SK-N-SH (cell line): ENCODE results near the gene RAB26. TPM values are rescaled to one million over a fixed set of nuclear protein-coding genes. Genes with fewer than 3 reads are reported as not detected.
"Not testable (repeated sequence)": the region's sequence is repeated elsewhere in the genome, so short reads cannot be mapped to it uniquely, and the experiment has no call there.

Experiments
- CTCF ChIA-PET: fragments of 300-600, 350-600 bp; formaldehyde crosslinking; extraction: SDS; loops from one replicate; lab custom pipeline; 2021; lab: Yijun Ruan, JAX
- POLR2A ChIA-PET: fragments of 350-600 bp; sonication (Branson Sonifier 250); formaldehyde crosslinking; extraction: SDS; loops from one replicate; lab custom pipeline; 2020; ENCODE audit warnings: antibody characterized with exemption, inconsistent platforms; lab: Yijun Ruan, JAX
- DNase-seq: peaks from one replicate; pipeline ENCODE4 v3.0.0; 2012
- H2AFZ ChIP-seq: fragments of 200-600 bp; sonication (generic); 2 replicates; pipeline ENCODE4 v1.8.1; 2016; ENCODE audit warnings: antibody characterized with exemption, mild to moderate bottlenecking, low read depth
- H3F3A ChIP-seq: fragments of 200-600 bp; sonication (generic); replicated peaks from 2 replicates; pipeline ENCODE3; 2016; ENCODE audit warnings: antibody characterized with exemption, mild to moderate bottlenecking; ENCODE audit not compliant: insufficient read depth
- H3K27ac ChIP-seq, 2 experiments: fragments of 200-500 bp in 1 of 2; fragments of 200-600 bp in 1 of 2; sonication (Bioruptor generic) in 1 of 2; sonication (generic), shearing (Covaris generic) in 1 of 2; 2 replicates each; pipeline versions ENCODE4 v1.5.1 to v1.6.1; 2014 to 2016; ENCODE audit warnings: low read depth in 2 of 2, inconsistent platforms in 1 of 2, low read length in 1 of 2, mild to moderate bottlenecking in 1 of 2, mixed read lengths in 1 of 2
- H3K27me3 ChIP-seq: fragments of 200-600 bp; sonication (generic), shearing (Covaris generic); 2 replicates; pipeline ENCODE4 v1.6.1; 2016; ENCODE audit warnings: mixed run types; ENCODE audit not compliant: insufficient read depth
- H3K36me3 ChIP-seq, 2 experiments: fragments of 200-500 bp in 1 of 2; fragments of 200-600 bp in 1 of 2; sonication (Bioruptor generic) in 1 of 2; sonication (generic) in 1 of 2; replicated peaks in 1 of 2; 2 replicates each; pipeline versions ENCODE3 to v1.5.1; 2014 to 2016; ENCODE audit warnings: low read length in 1 of 2, mild to moderate bottlenecking in 1 of 2; ENCODE audit not compliant: insufficient read depth in 2 of 2, control insufficient read depth in 1 of 2
- H3K4me1 ChIP-seq, 2 experiments: fragments of 200-500 bp in 1 of 2; fragments of 200-600 bp in 1 of 2; sonication (Bioruptor generic) in 1 of 2; sonication (generic), shearing (Covaris generic) in 1 of 2; 2 replicates each; pipeline versions ENCODE4 v1.5.1 to v1.6.1; 2014 to 2016; ENCODE audit warnings: low read depth in 1 of 2, low read length in 1 of 2, mixed run types in 1 of 2; ENCODE audit not compliant: insufficient read depth in 2 of 2, control insufficient read depth in 1 of 2
- H3K4me2 ChIP-seq: fragments of 200-600 bp; sonication (generic), shearing (Covaris generic); 2 replicates; pipeline ENCODE4 v1.6.1; 2017; ENCODE audit warnings: mixed run types
- H3K4me3 ChIP-seq, 2 experiments: fragments of 200-500 bp in 1 of 2; fragments of 200-600 bp in 1 of 2; sonication (Bioruptor generic) in 1 of 2; sonication (generic), shearing (Covaris generic) in 1 of 2; 2 replicates each; pipeline versions ENCODE4 v1.5.1 to v1.8.1; 2014 to 2016; ENCODE audit warnings: low read depth in 2 of 2, inconsistent platforms in 1 of 2, low read length in 1 of 2, mild to moderate bottlenecking in 1 of 2, mixed read lengths in 1 of 2, moderate library complexity in 1 of 2
- H3K79me2 ChIP-seq: fragments of 200-600 bp; sonication (generic); 2 replicates; pipeline ENCODE4 v1.8.1; 2017; ENCODE audit warnings: mild to moderate bottlenecking; ENCODE audit not compliant: insufficient read depth
- H3K9ac ChIP-seq: fragments of 200-600 bp; sonication (generic); 2 replicates; pipeline ENCODE4 v1.6.1; 2017; ENCODE audit warnings: mixed run types
- H3K9me2 ChIP-seq: fragments of 200-600 bp; sonication (generic); 2 replicates; pipeline ENCODE4 v1.6.1; 2017; ENCODE audit warnings: mixed run types
- H3K9me3 ChIP-seq: fragments of 200-600 bp; sonication (generic); 2 replicates; pipeline ENCODE4 v1.6.1; 2017; ENCODE audit warnings: mixed run types, mild to moderate bottlenecking, moderate library complexity
- H4K20me1 ChIP-seq: fragments of 200-600 bp; sonication (generic); 2 replicates; pipeline ENCODE4 v1.6.1; 2017; ENCODE audit warnings: mild to moderate bottlenecking, mixed run types; ENCODE audit not compliant: insufficient read depth
- FOSL2 ChIP-seq: IDR thresholded peaks from 2 replicates; pipeline ENCODE4 v1.4.0; 2012; ENCODE audit warnings: low read depth, mild to moderate bottlenecking, moderate library complexity, borderline replicate concordance
- FOXM1 ChIP-seq: IDR thresholded peaks from 2 replicates; pipeline ENCODE4 v1.4.0; 2012; ENCODE audit warnings: low read depth, mild to moderate bottlenecking
- RFX5 ChIP-seq: IDR thresholded peaks from 2 replicates; pipeline ENCODE4 v1.6.1; 2012; ENCODE audit warnings: mild to moderate bottlenecking, improper control_type of control experiment, low read length
- WGBS: methylation state at CpG from one replicate; pipeline ENCODE4 v1.1.6; 2017; ENCODE audit warnings: low lambda C conversion rate; 5-methylcytosine and 5-hydroxymethylcytosine counted together
- polyA plus RNA-seq, 3 experiments: library from polyadenylated mRNA; depleted of rRNA; stranded (reverse); fragments of >200 nt; gene quantifications; 2 replicates each; pipeline ENCODE4 v1.2.3, GENCODE V29; 2012
- TF ChIP-seq, protein P1 (sequence below): IDR thresholded peaks from 2 replicates; pipeline ENCODE4 v1.4.0; 2012; ENCODE audit warnings: low read depth
- TF ChIP-seq, protein P2 (sequence below): IDR thresholded peaks from 2 replicates; pipeline ENCODE4 v1.4.0; 2012; ENCODE audit warnings: low read depth, borderline replicate concordance
- TF ChIP-seq, protein P3 (sequence below): IDR thresholded peaks from 2 replicates; pipeline ENCODE4 v1.4.0; 2012; ENCODE audit warnings: low read depth, borderline replicate concordance
- TF ChIP-seq, protein P4 (sequence below): IDR thresholded peaks from 2 replicates; pipeline ENCODE4; 2012

The RAB26 gene
- polyA plus RNA-seq, 1 of the 3 experiments (the other 2 are of a cell fraction) = 14.3 TPM

DNA sequence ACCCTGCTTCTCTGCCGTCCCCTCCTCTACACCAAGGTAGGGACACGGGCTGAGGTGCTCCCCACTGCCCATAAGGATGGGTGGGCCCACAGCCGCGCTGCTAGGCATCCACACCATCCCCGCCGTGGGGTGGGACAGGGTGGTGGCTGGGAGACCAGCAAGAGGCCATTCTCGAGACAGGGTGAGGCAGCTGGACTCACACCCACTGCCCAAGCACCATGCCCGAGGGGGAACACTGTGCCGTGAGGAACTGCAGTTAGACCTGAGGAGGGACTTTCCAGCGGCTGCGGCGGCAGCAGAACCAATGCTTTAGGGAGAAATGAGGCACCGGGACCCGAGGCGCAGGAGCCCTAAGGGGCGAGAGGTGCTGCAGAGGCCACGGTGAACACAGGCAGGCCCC lies 26.0 kb upstream of the RAB26 start:
- no peaks in the 10 kb centered on the region for H3K27me3 ChIP-seq
- POLR2A ChIA-PET = interaction anchor here (1.5 kb wide), 1 partner anchor 33 kb away, joined by 5 read pairs; the partner anchor contains the start of gene TRAF7
- H3K79me2 ChIP-seq = peaks cover 75% of the 10 kb centered on the region
- H3K36me3 ChIP-seq = no peaks in the 10 kb centered on the region
- H3K9ac ChIP-seq = no peak overlapping the region
- CTCF ChIA-PET = interaction anchor here (1.1 to 1.7 kb wide), 2 partner anchors 17 to 18 kb away, joined by 3 to 16 read pairs; no protein-coding TSS in a partner anchor
- H3K4me3 ChIP-seq = no peak overlapping the region
- H3K27ac ChIP-seq = peak overlapping the region in 1 of 2 experiments; percentile 82; a peak in 2 of 4 replicates
- H3K4me2 ChIP-seq = no peak overlapping the region
- whole genome bisulfite sequencing = 87% methylated on average over 11 of the region's 17 CpGs
- H3K9me2 ChIP-seq = no peaks in the 10 kb centered on the region
- H2AFZ ChIP-seq = no peak overlapping the region
- H3K4me1 ChIP-seq = peaks cover 26 to 57% of the 10 kb centered on the region in 2 experiments; a peak in 3 of 4 replicates
- peaks cover 15% of the 10 kb centered on the region for H4K20me1 ChIP-seq
- H3F3A ChIP-seq = peaks cover 7% of the 10 kb centered on the region
- H3K9me3 ChIP-seq = no peaks in the 10 kb centered on the region
- no peak for DNase-seq
- TF ChIP-seq FOSL2 (no peak), RFX5 (no peak), FOXM1 (no peak)
- TF ChIP-seq, protein P1, sequence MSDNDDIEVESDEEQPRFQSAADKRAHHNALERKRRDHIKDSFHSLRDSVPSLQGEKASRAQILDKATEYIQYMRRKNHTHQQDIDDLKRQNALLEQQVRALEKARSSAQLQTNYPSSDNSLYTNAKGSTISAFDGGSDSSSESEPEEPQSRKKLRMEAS = no peak
- TF ChIP-seq, protein P2, sequence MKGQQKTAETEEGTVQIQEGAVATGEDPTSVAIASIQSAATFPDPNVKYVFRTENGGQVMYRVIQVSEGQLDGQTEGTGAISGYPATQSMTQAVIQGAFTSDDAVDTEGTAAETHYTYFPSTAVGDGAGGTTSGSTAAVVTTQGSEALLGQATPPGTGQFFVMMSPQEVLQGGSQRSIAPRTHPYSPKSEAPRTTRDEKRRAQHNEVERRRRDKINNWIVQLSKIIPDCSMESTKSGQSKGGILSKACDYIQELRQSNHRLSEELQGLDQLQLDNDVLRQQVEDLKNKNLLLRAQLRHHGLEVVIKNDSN = no peak
- TF ChIP-seq, protein P3, sequence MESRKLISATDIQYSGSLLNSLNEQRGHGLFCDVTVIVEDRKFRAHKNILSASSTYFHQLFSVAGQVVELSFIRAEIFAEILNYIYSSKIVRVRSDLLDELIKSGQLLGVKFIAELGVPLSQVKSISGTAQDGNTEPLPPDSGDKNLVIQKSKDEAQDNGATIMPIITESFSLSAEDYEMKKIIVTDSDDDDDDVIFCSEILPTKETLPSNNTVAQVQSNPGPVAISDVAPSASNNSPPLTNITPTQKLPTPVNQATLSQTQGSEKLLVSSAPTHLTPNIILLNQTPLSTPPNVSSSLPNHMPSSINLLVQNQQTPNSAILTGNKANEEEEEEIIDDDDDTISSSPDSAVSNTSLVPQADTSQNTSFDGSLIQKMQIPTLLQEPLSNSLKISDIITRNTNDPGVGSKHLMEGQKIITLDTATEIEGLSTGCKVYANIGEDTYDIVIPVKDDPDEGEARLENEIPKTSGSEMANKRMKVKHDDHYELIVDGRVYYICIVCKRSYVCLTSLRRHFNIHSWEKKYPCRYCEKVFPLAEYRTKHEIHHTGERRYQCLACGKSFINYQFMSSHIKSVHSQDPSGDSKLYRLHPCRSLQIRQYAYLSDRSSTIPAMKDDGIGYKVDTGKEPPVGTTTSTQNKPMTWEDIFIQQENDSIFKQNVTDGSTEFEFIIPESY = no peak
- TF ChIP-seq, protein P4, sequence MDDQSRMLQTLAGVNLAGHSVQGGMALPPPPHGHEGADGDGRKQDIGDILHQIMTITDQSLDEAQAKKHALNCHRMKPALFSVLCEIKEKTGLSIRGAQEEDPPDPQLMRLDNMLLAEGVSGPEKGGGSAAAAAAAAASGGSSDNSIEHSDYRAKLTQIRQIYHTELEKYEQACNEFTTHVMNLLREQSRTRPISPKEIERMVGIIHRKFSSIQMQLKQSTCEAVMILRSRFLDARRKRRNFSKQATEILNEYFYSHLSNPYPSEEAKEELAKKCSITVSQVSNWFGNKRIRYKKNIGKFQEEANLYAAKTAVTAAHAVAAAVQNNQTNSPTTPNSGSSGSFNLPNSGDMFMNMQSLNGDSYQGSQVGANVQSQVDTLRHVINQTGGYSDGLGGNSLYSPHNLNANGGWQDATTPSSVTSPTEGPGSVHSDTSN = no peak

DNA sequence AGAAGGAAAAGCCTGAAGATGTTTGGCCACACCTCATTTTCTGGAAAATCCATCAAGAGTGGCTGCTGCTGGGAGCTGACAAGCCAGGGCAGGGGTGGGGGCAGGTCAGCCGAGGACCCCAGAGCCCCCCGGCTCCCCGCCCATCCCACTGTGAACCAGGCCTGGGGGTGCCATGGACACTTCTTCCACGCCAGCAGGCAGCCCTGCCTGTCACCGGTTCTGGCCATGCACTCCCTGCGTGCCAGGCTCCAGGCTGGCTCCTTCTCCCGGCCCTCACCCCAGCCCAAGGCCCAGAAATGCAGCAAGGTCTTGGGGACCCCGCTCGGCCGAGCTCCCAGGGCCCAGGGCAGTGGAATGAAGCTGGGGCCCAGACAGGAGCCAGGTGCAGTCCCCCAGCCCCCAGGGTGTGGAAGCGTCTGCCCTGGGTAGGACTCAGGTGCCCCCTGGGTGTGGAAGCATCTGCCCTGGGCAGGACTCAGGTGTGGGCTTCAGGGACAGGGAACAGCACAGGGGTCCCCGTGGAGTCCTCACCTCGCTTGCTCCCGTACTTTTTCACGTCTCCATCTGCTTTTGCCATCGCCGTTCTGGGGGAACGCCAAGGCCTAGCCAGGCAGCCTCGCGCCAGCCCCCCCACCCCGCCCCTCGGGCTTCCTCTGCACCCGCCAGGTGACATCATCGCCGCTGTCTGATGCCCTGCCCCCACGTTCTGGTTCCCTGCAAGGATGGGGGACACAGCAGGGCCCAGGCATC lies 25.3 kb upstream of the RAB26 start:
- H3K9me3 ChIP-seq, POLR2A ChIA-PET, H3K9ac ChIP-seq, H3K9me2 ChIP-seq, H3K36me3 ChIP-seq, H3K27me3 ChIP-seq, H3K4me2 ChIP-seq, H2AFZ ChIP-seq, H3F3A ChIP-seq, H3K4me3 ChIP-seq, DNase-seq: not testable (repeated sequence)
- Histone ChIP-seq H3K4me1 (peaks cover 28 to 60% of the 10 kb centered on the region in 2 experiments; a peak in 3 of 4 replicates), H3K79me2 (peaks cover 77% of the 10 kb centered on the region), H4K20me1 (peaks cover 15% of the 10 kb centered on the region), H3K27ac (peak overlapping the region in 1 of 2 experiments; percentile 98; a peak in 2 of 4 replicates)
- CTCF ChIA-PET = interaction anchor here (0.5 kb wide), 1 partner anchor 18 kb away, joined by 4 read pairs; no protein-coding TSS in a partner anchor
- WGBS = 40% methylated on average over 4 of the region's 26 CpGs

DNA sequence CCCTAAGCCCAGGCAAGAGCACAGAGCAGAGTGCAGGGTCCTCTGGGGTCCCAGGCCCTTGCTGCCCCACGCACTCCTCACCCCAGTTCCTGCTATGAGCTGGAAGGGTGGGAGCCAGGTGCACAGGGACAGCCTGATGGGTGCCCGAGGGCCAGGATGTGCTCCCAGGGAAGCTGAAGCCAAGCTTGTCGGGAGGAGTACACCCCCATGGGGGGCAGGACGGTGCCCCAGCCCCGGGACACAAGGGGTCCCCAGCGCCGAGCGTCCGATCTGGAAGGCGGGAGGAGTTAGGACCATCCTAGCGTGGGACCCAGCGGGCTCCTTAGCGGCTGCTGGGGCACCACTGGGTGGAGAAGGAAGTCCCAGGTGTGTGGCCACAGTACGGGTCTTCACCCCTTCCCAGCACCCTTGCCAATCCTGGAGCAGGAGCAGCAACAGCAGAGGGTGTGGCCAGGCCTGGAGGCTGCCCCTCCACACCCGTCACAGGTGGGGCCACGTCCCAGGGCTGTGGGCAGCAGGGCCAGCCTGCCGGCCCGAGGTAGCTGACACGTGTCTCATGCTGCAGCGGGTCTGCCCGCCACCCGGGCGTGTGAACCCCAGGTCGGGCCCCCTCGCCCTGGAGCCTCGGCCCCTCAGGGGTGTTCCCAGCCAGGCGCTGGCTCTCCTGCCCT lies 24.6 kb upstream of the RAB26 start:
- Histone ChIP-seq H3K27ac (peak overlapping the region; percentile 84 to 98), H3K79me2 (peaks cover 80% of the 10 kb centered on the region), H3K9ac (peak overlapping the region; percentile 79; the same call in 1 of the 2 replicates), H3K4me3 (peak overlapping the region; percentile 16 to 27; a peak in 1 of 4 replicates), H4K20me1 (peaks cover 15% of the 10 kb centered on the region), H3F3A (peaks cover 12% of the 10 kb centered on the region), H3K4me1 (peaks cover 28 to 60% of the 10 kb centered on the region in 2 experiments; a peak in 3 of 4 replicates), H3K4me2 (peak overlapping the region; percentile 82)
- H3K36me3 ChIP-seq, DNase-seq, H3K9me2 ChIP-seq, H3K27me3 ChIP-seq, H3K9me3 ChIP-seq, H2AFZ ChIP-seq: not testable (repeated sequence)
- ChIA-PET CTCF (interaction anchor here (0.5 kb wide), 1 partner anchor 17 kb away, joined by 4 read pairs; no protein-coding TSS in a partner anchor), POLR2A (interaction anchor here (1.8 kb wide), 1 partner anchor 24 kb away, joined by 4 read pairs; the partner anchor contains the start of gene RAB26)
- 70% methylated on average over 16 of the region's 27 CpGs for WGBS
